GM12878 (cell line): Measurements from ENCODE around the gene CCNY.

Experiments used
- FOXM1 ChIP-seq: IDR thresholded peaks from 2 replicates; pipeline ENCODE4 v1.6.1; 2012; ENCODE audit warnings: low read depth, mild to moderate bottlenecking, inconsistent platforms, low read length, moderate library complexity
- KDM1A ChIP-seq: fragments of 200-600 bp; sonication (generic); IDR thresholded peaks from 2 replicates; pipeline ENCODE4 v1.6.1; 2016; ENCODE audit warnings: borderline replicate concordance
- MEF2B ChIP-seq: fragments of 450-650 bp; IDR thresholded peaks from 2 replicates; pipeline ENCODE4 v1.6.1; 2018; ENCODE audit warnings: mild to moderate bottlenecking, moderate library complexity; ENCODE audit not compliant: partially characterized antibody, poor library complexity, severe bottlenecking
- POLR2AphosphoS2 ChIP-seq: IDR thresholded peaks from 2 replicates; pipeline ENCODE4 v1.6.1; 2011; ENCODE audit warnings: low read depth, mild to moderate bottlenecking, low read length, improper control_type of control experiment, moderate library complexity
- TF ChIP-seq, protein P1 (sequence below), 3 experiments: IDR thresholded peaks in 2 of 3; conservative IDR thresholded peaks in 1 of 3; 2 replicates each; pipeline ENCODE4 v1.5.1; 2011; ENCODE audit warnings: low read depth in 3 of 3, low read length in 3 of 3, mild to moderate bottlenecking in 3 of 3, control low read depth in 2 of 3, moderate library complexity in 2 of 3, inconsistent platforms in 1 of 3, mixed read lengths in 1 of 3; ENCODE audit not compliant: control insufficient read depth in 2 of 3, insufficient read depth in 1 of 3; ENCODE audit errors: extremely low read depth in 1 of 3

DNA sequence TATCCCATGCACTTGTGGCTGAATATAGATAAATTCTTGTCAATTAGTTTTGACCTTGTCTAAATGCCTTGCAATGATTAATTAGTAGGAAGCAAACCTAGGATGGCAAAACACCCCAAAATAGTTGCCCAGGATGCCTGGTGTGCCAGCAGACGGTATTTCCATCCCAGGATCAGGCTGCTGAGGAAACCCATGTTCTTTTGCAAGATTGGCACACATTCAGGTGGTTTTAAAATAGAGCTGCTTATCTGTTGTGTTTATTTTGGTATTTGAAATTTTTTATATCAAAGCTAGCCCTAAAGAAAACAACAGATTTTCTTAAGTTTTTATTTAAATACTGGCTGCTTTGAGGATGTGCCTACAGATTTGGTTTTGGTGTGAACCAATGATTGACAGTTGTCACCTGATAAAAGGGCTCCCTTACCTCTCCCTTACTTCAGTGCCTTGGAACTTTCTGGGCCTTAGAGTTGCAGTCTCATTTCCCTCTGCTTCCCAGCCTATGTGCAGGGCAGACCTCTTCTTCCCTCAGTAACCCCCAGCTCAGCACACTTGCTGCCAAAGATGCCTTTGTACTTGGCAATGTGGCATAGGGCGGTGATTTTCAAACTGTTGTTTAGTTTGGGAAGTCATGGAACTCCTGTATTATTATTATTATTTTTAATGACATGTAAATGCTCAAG, 54.0 kb downstream of the CCNY start:
- TF ChIP-seq, protein P1, sequence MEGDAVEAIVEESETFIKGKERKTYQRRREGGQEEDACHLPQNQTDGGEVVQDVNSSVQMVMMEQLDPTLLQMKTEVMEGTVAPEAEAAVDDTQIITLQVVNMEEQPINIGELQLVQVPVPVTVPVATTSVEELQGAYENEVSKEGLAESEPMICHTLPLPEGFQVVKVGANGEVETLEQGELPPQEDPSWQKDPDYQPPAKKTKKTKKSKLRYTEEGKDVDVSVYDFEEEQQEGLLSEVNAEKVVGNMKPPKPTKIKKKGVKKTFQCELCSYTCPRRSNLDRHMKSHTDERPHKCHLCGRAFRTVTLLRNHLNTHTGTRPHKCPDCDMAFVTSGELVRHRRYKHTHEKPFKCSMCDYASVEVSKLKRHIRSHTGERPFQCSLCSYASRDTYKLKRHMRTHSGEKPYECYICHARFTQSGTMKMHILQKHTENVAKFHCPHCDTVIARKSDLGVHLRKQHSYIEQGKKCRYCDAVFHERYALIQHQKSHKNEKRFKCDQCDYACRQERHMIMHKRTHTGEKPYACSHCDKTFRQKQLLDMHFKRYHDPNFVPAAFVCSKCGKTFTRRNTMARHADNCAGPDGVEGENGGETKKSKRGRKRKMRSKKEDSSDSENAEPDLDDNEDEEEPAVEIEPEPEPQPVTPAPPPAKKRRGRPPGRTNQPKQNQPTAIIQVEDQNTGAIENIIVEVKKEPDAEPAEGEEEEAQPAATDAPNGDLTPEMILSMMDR (IDR thresholded peaks at IDR 0.05 in 2 of 3, conservative IDR thresholded peaks at IDR 0.05 in 1 of 3; ENCODE audit: control insufficient read depth in 2 of 3, extremely low read depth in 1 of 3, insufficient read depth in 1 of 3, low read depth in 3 of 3, low read length in 3 of 3): no peak
- TF ChIP-seq KDM1A (no peak), MEF2B (no peak), FOXM1 (no peak), POLR2AphosphoS2 (no peak)
